Uterus (tissue), 2 donors: Measurements from ENCODE around the gene ANKRD55.

Experiments
- POLR2A ChIP-seq, 2 donors: fragments of 450-650 bp; IDR thresholded peaks; one replicate each; pipeline ENCODE4 v1.6.1; 2016; ENCODE audit warnings: antibody characterized with exemption in 2 of 2, mild to moderate bottlenecking in 1 of 2, moderate library complexity in 1 of 2
- TF ChIP-seq, protein P1 (sequence below), 4 experiments: fragments of 200-600 bp in 2 of 4; fragments of 450-650 bp in 2 of 4; sonication (generic) in 2 of 4; IDR thresholded peaks; one replicate each; pipeline ENCODE4 v1.5.1; 2016 to 2019; ENCODE audit warnings: antibody characterized with exemption in 4 of 4, mild to moderate bottlenecking in 2 of 4, moderate library complexity in 1 of 4

DNA sequence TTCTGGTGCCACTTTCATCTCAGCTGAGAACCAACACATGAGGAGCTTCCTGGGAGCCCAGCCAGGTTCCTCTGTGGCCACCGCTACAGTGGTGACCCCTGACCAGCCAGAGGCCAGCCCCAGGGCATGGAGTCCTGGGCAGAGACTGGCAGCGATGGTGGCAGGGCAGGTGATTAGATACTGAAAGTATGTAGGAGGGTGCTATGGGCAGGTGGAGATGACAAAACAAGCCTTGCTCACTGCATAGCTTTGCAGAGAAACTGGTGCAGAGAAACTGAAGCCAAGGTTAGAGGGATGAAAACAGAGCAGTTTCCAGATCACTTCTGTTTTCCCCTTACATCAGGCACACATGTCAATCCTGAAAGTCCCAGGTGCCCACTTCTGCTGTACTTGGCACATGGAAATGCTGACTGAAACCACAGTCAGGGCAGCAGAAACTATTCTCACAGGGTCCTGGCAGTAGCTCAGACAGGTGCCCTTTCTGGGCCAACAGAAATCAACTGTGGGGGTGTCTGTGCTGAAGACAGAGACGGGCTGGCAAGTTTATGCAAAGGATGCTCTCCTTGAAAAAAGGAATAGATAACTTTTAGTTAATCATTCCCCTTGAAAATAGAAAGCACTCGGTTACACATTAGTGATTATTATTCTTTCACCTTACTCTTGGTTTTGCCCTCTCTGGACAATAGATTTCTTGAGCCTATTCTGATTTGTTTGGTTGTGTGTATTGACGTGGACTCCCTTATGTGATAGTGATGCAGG, 90.3 kb downstream of the ANKRD55 start:
- TF ChIP-seq, protein P1, sequence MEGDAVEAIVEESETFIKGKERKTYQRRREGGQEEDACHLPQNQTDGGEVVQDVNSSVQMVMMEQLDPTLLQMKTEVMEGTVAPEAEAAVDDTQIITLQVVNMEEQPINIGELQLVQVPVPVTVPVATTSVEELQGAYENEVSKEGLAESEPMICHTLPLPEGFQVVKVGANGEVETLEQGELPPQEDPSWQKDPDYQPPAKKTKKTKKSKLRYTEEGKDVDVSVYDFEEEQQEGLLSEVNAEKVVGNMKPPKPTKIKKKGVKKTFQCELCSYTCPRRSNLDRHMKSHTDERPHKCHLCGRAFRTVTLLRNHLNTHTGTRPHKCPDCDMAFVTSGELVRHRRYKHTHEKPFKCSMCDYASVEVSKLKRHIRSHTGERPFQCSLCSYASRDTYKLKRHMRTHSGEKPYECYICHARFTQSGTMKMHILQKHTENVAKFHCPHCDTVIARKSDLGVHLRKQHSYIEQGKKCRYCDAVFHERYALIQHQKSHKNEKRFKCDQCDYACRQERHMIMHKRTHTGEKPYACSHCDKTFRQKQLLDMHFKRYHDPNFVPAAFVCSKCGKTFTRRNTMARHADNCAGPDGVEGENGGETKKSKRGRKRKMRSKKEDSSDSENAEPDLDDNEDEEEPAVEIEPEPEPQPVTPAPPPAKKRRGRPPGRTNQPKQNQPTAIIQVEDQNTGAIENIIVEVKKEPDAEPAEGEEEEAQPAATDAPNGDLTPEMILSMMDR (IDR thresholded peaks at IDR 0.05) = no peak
- TF ChIP-seq POLR2A (IDR thresholded peaks at IDR 0.05) = no peak
